ENCODE measurements around the gene RIPOR3.

The RIPOR3 gene

GRCh38 chr20:50559856-50560638 lies 131.3 kb downstream of the RIPOR3 start:
- H3K9ac ChIP-seq (ENCODE audit: low read depth, low read length), result no peak overlapping the region
- WGBS, result 97% methylated on average over 7 of the region's 8 CpGs
- peaks cover 29% of the 10 kb centered on the region for H3K36me3 ChIP-seq (ENCODE audit: insufficient read depth, low read length)
- no peak overlapping the region for H3K4me3 ChIP-seq (ENCODE audit: low read length)
- H3K9me3 ChIP-seq (ENCODE audit: insufficient read depth, low read depth, low read length), result no peaks in the 10 kb centered on the region
- H3K27me3 ChIP-seq (ENCODE audit: insufficient read depth, low read length), result no peaks in the 10 kb centered on the region
- no peak overlapping the region for H3K27ac ChIP-seq (ENCODE audit: low read depth, low read length)
- H3K4me1 ChIP-seq (ENCODE audit: insufficient read depth, low read length), result peaks cover 7% of the 10 kb centered on the region; the same call in 1 of the 2 replicates

GRCh38 chr20:50559149-50559548 lies 132.2 kb downstream of the RIPOR3 start:
- peaks cover 7% of the 10 kb centered on the region; the same call in 1 of the 2 replicates for H3K4me1 ChIP-seq (ENCODE audit: insufficient read depth, low read length)
- no peaks in the 10 kb centered on the region for H3K9me3 ChIP-seq (ENCODE audit: insufficient read depth, low read depth, low read length)
- H3K27me3 ChIP-seq (ENCODE audit: insufficient read depth, low read length), result no peaks in the 10 kb centered on the region
- WGBS, result 93% methylated on average over 6 of the region's 6 CpGs
- H3K4me3 ChIP-seq (ENCODE audit: low read length), result no peak overlapping the region
- H3K27ac ChIP-seq (ENCODE audit: low read depth, low read length), result no peak overlapping the region
- peaks cover 24% of the 10 kb centered on the region for H3K36me3 ChIP-seq (ENCODE audit: insufficient read depth, low read length)
- H3K9ac ChIP-seq (ENCODE audit: low read depth, low read length), result no peak overlapping the region

GRCh38 chr20:50558483-50558925 lies 132.8 kb downstream of the RIPOR3 start:
- 81% methylated on average over 4 of the region's 4 CpGs for WGBS
- peaks cover 24% of the 10 kb centered on the region for H3K36me3 ChIP-seq (ENCODE audit: insufficient read depth, low read length)
- H3K4me1 ChIP-seq (ENCODE audit: insufficient read depth, low read length), result peaks cover 7% of the 10 kb centered on the region; the same call in 1 of the 2 replicates
- H3K9ac ChIP-seq (ENCODE audit: low read depth, low read length), result no peak overlapping the region
- H3K27me3 ChIP-seq (ENCODE audit: insufficient read depth, low read length), result no peaks in the 10 kb centered on the region
- no peaks in the 10 kb centered on the region for H3K9me3 ChIP-seq (ENCODE audit: insufficient read depth, low read depth, low read length)
- H3K27ac ChIP-seq (ENCODE audit: low read depth, low read length), result no peak overlapping the region
- H3K4me3 ChIP-seq (ENCODE audit: low read length), result no peak overlapping the region

- Histone ChIP-seq H3K9ac (ENCODE audit: low read depth, low read length) (no peak overlapping the region), H3K4me1 (ENCODE audit: insufficient read depth, low read length) (peaks cover 7% of the 10 kb centered on the region; the same call in 1 of the 2 replicates), H3K36me3 (ENCODE audit: insufficient read depth, low read length) (peaks cover 16% of the 10 kb centered on the region), H3K4me3 (ENCODE audit: low read length) (no peak overlapping the region), H3K9me3 (ENCODE audit: insufficient read depth, low read depth, low read length) (no peaks in the 10 kb centered on the region), H3K27me3 (ENCODE audit: insufficient read depth, low read length) (no peaks in the 10 kb centered on the region), H3K27ac (ENCODE audit: low read depth, low read length) (no peak overlapping the region)
- WGBS, result 96% methylated on average over 11 of the region's 11 CpGs
Observed at GRCh38 chr20:50557549-50558134, 133.7 kb downstream of the RIPOR3 start.

- H3K27ac ChIP-seq (ENCODE audit: low read depth, low read length), result no peak overlapping the region
- H3K9ac ChIP-seq (ENCODE audit: low read depth, low read length), result no peak overlapping the region
- no peaks in the 10 kb centered on the region for H3K27me3 ChIP-seq (ENCODE audit: insufficient read depth, low read length)
- WGBS, result 94% methylated on average over 5 of the region's 5 CpGs
- H3K9me3 ChIP-seq (ENCODE audit: insufficient read depth, low read depth, low read length), result no peaks in the 10 kb centered on the region
- no peaks in the 10 kb centered on the region for H3K36me3 ChIP-seq (ENCODE audit: insufficient read depth, low read length)
- H3K4me1 ChIP-seq (ENCODE audit: insufficient read depth, low read length), result no peaks in the 10 kb centered on the region
- H3K4me3 ChIP-seq (ENCODE audit: low read length), result no peak overlapping the region
Observed at GRCh38 chr20:50555662-50556061, 135.7 kb downstream of the RIPOR3 start.

GRCh38 chr20:50554694-50555579 lies 136.4 kb downstream of the RIPOR3 start:
- Histone ChIP-seq H3K27ac (ENCODE audit: low read depth, low read length) (no peak overlapping the region), H3K36me3 (ENCODE audit: insufficient read depth, low read length) (no peaks in the 10 kb centered on the region), H3K4me1 (ENCODE audit: insufficient read depth, low read length) (no peaks in the 10 kb centered on the region), H3K9me3 (ENCODE audit: insufficient read depth, low read depth, low read length) (no peaks in the 10 kb centered on the region), H3K27me3 (ENCODE audit: insufficient read depth, low read length) (no peaks in the 10 kb centered on the region), H3K4me3 (ENCODE audit: low read length) (no peak overlapping the region), H3K9ac (ENCODE audit: low read depth, low read length) (no peak overlapping the region)
- WGBS, result 99% methylated on average over 3 of the region's 4 CpGs

GRCh38 chr20:50552979-50553378 lies 138.4 kb downstream of the RIPOR3 start:
- Histone ChIP-seq H3K27ac (ENCODE audit: low read depth, low read length) (no peak overlapping the region), H3K36me3 (ENCODE audit: insufficient read depth, low read length) (peaks cover 4% of the 10 kb centered on the region; the same call in 1 of the 2 replicates), H3K9me3 (ENCODE audit: insufficient read depth, low read depth, low read length) (no peaks in the 10 kb centered on the region), H3K4me3 (ENCODE audit: low read length) (no peak overlapping the region), H3K9ac (ENCODE audit: low read depth, low read length) (no peak overlapping the region), H3K27me3 (ENCODE audit: insufficient read depth, low read length) (no peaks in the 10 kb centered on the region), H3K4me1 (ENCODE audit: insufficient read depth, low read length) (no peaks in the 10 kb centered on the region)
- WGBS, result 96% methylated on average over 3 of the region's 3 CpGs

GRCh38 chr20:50551288-50551687 lies 140.1 kb downstream of the RIPOR3 start:
- no peak overlapping the region for H3K27ac ChIP-seq (ENCODE audit: low read depth, low read length)
- no peak overlapping the region for H3K4me3 ChIP-seq (ENCODE audit: low read length)
- H3K27me3 ChIP-seq (ENCODE audit: insufficient read depth, low read length), result no peaks in the 10 kb centered on the region
- no peaks in the 10 kb centered on the region for H3K4me1 ChIP-seq (ENCODE audit: insufficient read depth, low read length)
- WGBS, result 100% methylated on average over 4 of the region's 4 CpGs
- H3K9me3 ChIP-seq (ENCODE audit: insufficient read depth, low read depth, low read length), result no peaks in the 10 kb centered on the region
- H3K36me3 ChIP-seq (ENCODE audit: insufficient read depth, low read length), result peaks cover 4% of the 10 kb centered on the region; the same call in 1 of the 2 replicates
- no peak overlapping the region for H3K9ac ChIP-seq (ENCODE audit: low read depth, low read length)

GRCh38 chr20:50550531-50550930 lies 140.8 kb downstream of the RIPOR3 start:
- H3K4me3 ChIP-seq (ENCODE audit: low read length), result no peak overlapping the region
- WGBS, result 93% methylated on average over 2 of the region's 2 CpGs
- H3K27me3 ChIP-seq (ENCODE audit: insufficient read depth, low read length), result no peaks in the 10 kb centered on the region
- no peak overlapping the region for H3K27ac ChIP-seq (ENCODE audit: low read depth, low read length)
- H3K9ac ChIP-seq (ENCODE audit: low read depth, low read length), result no peak overlapping the region
- no peaks in the 10 kb centered on the region for H3K9me3 ChIP-seq (ENCODE audit: insufficient read depth, low read depth, low read length)
- H3K4me1 ChIP-seq (ENCODE audit: insufficient read depth, low read length), result no peaks in the 10 kb centered on the region
- peaks cover 4% of the 10 kb centered on the region; the same call in 1 of the 2 replicates for H3K36me3 ChIP-seq (ENCODE audit: insufficient read depth, low read length)

- H3K27ac ChIP-seq (ENCODE audit: low read depth, low read length), result no peak overlapping the region
- H3K9ac ChIP-seq (ENCODE audit: low read depth, low read length), result no peak overlapping the region
- no peaks in the 10 kb centered on the region for H3K27me3 ChIP-seq (ENCODE audit: insufficient read depth, low read length)
- 92% methylated on average over 5 of the region's 5 CpGs for WGBS
- no peak overlapping the region for H3K4me3 ChIP-seq (ENCODE audit: low read length)
- H3K4me1 ChIP-seq (ENCODE audit: insufficient read depth, low read length), result no peaks in the 10 kb centered on the region
- H3K9me3 ChIP-seq (ENCODE audit: insufficient read depth, low read depth, low read length), result no peaks in the 10 kb centered on the region
- peaks cover 4% of the 10 kb centered on the region; the same call in 1 of the 2 replicates for H3K36me3 ChIP-seq (ENCODE audit: insufficient read depth, low read length)
Observed at GRCh38 chr20:50548396-50548795, 142.9 kb downstream of the RIPOR3 start.

- Histone ChIP-seq H3K27me3 (ENCODE audit: insufficient read depth, low read length) (no peaks in the 10 kb centered on the region), H3K4me1 (ENCODE audit: insufficient read depth, low read length) (no peaks in the 10 kb centered on the region), H3K9ac (ENCODE audit: low read depth, low read length) (no peak overlapping the region), H3K4me3 (ENCODE audit: low read length) (no peak overlapping the region), H3K27ac (ENCODE audit: low read depth, low read length) (no peak overlapping the region), H3K9me3 (ENCODE audit: insufficient read depth, low read depth, low read length) (no peaks in the 10 kb centered on the region), H3K36me3 (ENCODE audit: insufficient read depth, low read length) (peaks cover 4% of the 10 kb centered on the region; the same call in 1 of the 2 replicates)
- 88% methylated on average over 6 of the region's 6 CpGs for WGBS
Observed at GRCh38 chr20:50547964-50548363, 143.4 kb downstream of the RIPOR3 start.
